Stimulated activated CD4-positive, alpha-beta T cell treated with anti-CD3 and anti-CD28 coated beads, Interleukin-15, amount 100 ng/mL, for 1 hour (primary cell): ENCODE data around the gene PCMT1.
A peak's percentile ranks its signal among the peaks of the same experiment; 100 is the strongest.
"Not testable (repeated sequence)": the region's sequence is repeated elsewhere in the genome, so short reads cannot be mapped to it uniquely, and the experiment has no call there.

ENCODE experiments used
- DNase-seq, 2 donors: peaks; one replicate each; pipeline ENCODE4 v3.0.0-alpha.2; 2020; ENCODE audit warnings: low read depth in 1 of 2, low spot score in 1 of 2

PCMT1 gene

DNA sequence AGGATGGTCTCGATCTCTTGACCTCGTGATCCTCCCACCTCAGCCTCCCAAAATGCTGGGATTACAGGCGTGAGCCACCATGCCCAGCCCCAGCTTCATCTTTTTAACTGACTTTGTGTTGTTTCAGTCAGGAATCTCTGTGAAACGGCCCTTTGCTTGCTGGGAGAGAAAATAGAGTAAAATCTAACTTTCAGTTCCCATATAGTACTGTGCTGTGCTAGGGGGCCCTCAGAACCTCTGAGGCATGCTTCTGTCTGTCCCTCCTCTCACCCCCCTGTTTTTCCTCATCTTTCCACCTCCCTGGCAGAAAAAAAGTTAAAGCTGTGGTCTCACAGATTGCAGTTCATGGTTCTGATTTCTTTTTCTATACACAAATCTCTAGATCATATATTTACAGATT lies 66.2 kb downstream of the PCMT1 start:
- DNase-seq: no peak

DNA sequence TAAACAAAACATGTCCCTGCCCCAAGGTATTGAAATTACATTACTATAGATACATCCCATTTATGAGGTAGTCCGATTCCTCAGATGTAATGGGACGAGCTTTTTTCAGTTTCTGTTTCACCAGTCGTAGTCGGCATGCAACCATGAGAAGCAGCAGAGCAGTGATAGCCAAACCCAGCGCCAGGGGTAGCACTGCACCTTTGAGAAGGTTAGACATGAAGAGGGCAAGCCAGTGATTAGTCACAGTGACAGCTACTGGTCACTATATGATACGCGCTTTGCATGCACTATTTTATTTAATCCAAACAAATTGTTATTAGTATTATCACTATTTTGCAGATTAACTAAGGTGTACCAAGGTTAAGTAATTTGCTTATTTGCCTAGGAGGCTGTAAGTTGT lies 71.0 kb downstream of the PCMT1 start:
- no peak for DNase-seq

DNA sequence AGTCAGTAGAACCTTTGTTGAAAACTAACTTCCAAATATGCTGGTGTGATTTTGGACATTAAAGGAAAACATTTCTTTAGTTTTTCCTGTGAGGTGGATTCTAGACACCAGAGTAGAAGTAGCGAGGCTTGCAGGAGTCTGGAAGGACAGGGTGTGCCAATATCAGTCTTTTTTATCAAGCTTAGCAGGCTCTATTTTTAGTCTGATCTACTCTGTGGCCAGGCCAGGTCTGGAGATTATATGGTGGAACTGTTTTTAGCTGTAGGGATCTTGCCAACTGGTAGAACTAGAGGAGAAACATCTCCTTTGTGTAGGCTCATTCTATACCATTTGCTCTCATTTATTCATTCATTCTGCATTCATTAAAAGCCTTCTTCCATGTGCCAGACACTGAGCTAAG lies 72.0 kb downstream of the PCMT1 start:
- DNase-seq: no peak

GRCh38 chr6:149823013-149823412 lies 73.5 kb downstream of the PCMT1 start:
- no peak for DNase-seq

- no peak for DNase-seq
Measured at GRCh38 chr6:149825292-149825691, 75.8 kb downstream of the PCMT1 start.

GRCh38 chr6:149830731-149831307 lies 81.3 kb downstream of the PCMT1 start:
- DNase-seq: no peak

- DNase-seq: no peak
Measured at GRCh38 chr6:149831308-149831820, 81.8 kb downstream of the PCMT1 start.

GRCh38 chr6:149833651-149834050 lies 84.1 kb downstream of the PCMT1 start:
- DNase-seq: no peak

DNA sequence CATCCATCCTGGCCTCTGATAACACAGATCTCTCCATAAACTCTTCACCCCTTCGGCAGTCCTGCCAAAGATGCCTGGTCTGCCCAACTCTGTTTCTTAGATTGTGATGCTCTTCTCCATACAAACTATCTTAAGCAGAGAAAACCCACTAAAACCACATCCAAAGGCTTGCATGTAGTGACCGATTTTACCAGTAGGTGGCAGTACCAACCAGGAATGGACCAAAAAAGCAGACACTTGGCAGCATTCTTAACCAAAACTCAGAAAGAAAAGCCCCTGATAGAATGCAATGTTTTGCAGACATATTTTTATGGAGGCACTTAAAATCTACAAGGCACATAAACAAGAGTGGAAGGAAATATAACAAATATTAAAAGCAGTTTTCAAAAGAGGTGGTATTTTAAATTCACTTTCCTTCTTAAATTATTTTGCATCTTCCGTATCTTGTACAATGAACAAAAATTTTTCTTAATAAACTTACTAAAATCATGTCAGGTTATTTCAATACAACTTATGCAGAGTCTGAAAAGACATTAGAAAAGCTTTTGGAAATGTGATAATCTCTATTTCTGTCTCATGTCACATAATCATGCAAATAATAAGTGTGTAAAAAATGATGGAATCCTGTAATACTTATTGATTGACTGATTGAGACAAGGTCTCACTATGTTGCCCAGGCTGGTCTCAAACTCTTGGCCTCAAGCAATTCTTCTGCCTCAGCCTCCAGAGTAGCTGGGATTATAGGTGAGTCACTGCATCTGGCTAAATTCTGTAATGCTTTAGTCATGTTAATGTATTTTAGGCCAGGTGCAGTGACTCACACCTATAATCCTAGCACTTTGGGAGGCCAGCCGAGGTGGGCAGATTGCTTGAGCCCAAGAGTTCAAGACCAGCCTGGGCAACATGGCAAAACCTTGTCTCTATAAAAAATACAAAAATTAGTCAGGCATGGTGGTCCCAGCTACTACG lies 85.3 kb downstream of the PCMT1 start:
- DNase-seq: peak; percentile 3 to 48

GRCh38 chr6:149840345-149841075 lies 91.0 kb downstream of the PCMT1 start:
- peak in 1 of 2 donors; percentile 14 for DNase-seq

DNA sequence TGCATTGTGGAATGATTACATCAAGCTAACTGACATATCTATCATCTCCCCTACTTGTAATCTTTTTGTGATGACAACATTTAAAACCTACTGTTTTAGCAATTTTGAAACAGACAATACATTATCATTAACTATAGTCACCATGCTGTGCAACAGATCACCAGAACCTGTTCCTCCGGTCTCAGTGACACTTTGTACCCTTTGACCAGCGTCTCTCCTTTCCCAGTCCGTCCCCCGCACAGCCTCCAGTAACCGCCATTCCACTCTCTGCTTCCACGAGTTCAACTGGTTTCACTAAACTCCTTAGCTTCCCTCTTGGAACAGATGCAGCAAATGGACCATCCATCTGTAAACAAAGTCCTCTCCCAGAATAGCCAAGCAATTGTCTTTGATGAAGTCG lies 92.8 kb downstream of the PCMT1 start:
- DNase-seq: no peak

DNA sequence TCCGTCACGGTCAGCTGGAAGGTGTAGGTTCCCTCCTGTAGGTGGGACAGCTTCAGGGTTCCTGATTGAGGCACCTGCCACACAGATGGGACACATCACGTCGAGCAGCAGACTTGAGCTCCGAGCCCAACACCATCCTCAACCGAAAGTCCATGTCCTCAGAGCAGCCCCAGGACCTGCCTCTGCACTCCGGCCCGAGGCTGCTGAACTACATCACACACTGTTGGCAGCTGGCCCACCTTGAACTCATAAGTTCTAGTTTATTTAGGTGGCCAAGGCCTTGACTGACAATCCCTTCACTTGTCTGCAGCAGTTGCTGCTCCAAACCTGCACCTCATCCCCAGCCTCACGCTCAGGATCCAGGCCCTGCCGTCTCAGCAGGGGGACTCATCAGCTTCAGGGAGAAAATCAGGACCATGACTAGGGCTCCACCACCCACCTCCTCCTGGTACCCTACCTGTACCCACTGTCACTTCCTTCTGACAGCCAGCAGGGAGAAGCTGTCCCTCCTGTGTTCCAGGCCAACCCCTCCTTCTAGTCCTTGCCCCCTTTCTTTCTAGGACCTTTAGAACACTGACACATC lies 93.6 kb downstream of the PCMT1 start:
- no peak for DNase-seq

GRCh38 chr6:149844036-149844435 lies 94.5 kb downstream of the PCMT1 start:
- not testable (repeated sequence) for DNase-seq

GRCh38 chr6:149844480-149844879 lies 94.9 kb downstream of the PCMT1 start:
- DNase-seq: no peak

- DNase-seq: no peak
Measured at GRCh38 chr6:149845549-149845948, 96.0 kb downstream of the PCMT1 start.

GRCh38 chr6:149846321-149846720 lies 96.8 kb downstream of the PCMT1 start:
- no peak for DNase-seq

- no peak for DNase-seq
Measured at GRCh38 chr6:149847939-149848267, 98.4 kb downstream of the PCMT1 start.

DNA sequence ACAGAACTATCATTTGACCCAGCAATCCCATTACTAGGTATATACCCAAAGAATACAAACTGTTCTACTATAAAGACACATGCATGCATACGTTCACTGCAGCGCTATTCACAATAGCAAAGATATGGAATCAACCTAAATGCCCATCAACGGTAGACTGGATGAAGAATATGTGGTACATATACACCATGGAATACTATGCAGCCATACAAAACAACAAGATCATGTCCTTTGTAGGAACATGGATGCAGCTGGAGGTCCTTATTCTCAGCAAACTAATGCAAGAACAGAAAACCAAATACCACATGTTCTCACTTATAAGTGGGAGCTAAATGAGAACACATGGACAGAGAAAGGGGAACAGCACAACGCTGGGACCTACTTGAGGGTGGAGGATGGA lies 98.8 kb downstream of the PCMT1 start:
- DNase-seq: not testable (repeated sequence)

DNA sequence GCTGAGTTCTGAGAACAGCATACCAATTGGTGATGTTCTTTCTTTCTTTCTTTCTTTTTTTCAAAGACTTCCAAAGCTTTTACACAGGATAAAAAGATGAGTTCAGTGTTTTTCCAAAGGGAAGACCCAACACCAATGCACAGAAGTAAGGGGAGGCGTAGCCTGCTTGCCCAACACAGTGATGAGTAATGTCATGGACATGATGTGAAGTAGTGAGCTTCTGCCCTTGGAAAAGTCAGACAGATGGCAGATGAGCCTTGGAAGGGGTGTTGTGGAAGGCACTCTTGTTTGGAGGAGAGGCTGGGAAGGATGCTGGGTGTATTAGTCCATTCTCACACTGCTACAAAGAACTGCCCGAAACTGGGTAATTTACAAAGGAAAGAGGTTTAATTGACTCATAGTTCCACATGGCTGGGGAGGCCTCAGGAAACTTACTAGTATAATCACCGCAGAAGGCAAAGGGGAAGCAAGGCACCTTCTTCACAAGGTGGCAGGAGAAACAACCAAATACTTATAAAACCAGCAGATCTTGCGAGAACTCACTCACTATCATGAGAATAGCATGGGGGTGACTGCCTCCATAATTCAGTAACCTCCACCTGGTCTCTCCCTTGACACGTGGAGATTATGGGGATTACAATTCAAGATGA lies 102.0 kb downstream of the PCMT1 start:
- DNase-seq: no peak

DNA sequence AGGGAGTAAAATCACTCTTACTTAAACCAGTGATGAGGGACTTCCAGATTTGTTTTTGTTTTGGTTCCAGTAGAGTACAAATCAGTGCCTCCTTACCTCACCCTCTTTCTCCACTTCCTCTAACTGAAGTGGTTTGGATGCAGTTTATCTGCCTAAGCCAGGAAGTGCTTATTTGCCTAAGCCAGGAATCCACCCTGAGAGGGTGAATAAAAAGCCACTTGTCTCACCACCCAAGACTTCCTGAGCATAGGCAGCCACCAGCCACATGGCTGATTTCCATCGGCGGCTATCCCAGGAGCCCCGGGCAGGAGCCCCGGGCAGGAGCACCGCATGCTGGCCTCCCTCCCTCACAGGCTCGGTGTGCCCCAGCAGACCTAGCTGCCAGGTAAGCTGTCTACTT lies 102.6 kb downstream of the PCMT1 start:
- no peak for DNase-seq

GRCh38 chr6:149852881-149853280 lies 103.3 kb downstream of the PCMT1 start:
- no peak for DNase-seq
